SW 1271 (cell line): ENCODE measurements around the gene NME5.
A peak's percentile ranks its signal among the peaks of the same experiment; 100 is the strongest.

Experiments used
- DNase-seq, 2 experiments: peaks; one replicate each; lab custom pipeline; 2025; lab: John Stamatoyannopoulos, UW

The NME5 gene

GRCh38 chr5:138132543-138132942 lies 6.7 kb downstream of the NME5 start:
- no peak for DNase-seq

DNA sequence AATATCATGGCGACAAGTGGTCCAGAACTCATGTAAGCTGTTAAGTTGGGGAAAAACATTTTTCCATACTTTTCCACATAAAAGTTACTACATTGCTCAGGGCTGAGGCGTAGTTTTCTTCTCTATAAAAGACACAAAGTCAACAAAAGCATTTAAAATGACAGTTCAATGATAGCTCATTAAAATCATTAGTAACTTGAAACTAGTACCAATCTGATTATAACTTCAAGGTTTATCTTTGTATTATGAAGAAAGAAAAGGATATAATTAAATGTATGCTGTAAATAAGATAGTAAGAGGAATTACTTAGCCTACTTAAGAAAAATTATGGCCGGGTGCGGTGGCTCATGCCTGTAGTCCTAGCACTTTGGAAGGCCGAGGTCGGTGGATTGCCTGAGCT lies 9.9 kb downstream of the NME5 start:
- no peak for DNase-seq

DNA sequence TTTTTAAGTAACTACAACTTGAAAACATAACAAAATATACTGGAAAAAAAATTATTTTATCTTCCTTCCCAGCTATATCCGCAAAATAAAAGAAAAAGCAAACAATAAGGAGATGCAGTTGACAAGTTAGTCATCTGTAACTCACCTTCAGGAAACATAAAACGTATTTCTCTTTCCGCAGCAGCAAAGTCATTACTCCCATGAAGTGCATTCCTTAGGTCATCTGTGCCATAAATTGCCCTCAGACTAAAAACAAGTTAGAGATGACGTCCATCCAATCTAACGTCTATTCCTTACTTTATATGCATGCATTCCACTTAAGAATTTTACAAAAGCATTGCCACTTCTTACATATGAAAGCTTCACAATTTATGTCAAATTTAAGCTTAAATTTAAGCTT lies 10.9 kb downstream of the NME5 start:
- no peak for DNase-seq

GRCh38 chr5:138115254-138115653 lies 24.0 kb downstream of the NME5 start:
- DNase-seq, result no peak

- DNase-seq, result peak in 1 of 2 experiments; percentile 21
Measured at GRCh38 chr5:138111937-138112336, 27.3 kb downstream of the NME5 start.

- no peak for DNase-seq
Measured at GRCh38 chr5:138111181-138111580, 28.0 kb downstream of the NME5 start.

DNA sequence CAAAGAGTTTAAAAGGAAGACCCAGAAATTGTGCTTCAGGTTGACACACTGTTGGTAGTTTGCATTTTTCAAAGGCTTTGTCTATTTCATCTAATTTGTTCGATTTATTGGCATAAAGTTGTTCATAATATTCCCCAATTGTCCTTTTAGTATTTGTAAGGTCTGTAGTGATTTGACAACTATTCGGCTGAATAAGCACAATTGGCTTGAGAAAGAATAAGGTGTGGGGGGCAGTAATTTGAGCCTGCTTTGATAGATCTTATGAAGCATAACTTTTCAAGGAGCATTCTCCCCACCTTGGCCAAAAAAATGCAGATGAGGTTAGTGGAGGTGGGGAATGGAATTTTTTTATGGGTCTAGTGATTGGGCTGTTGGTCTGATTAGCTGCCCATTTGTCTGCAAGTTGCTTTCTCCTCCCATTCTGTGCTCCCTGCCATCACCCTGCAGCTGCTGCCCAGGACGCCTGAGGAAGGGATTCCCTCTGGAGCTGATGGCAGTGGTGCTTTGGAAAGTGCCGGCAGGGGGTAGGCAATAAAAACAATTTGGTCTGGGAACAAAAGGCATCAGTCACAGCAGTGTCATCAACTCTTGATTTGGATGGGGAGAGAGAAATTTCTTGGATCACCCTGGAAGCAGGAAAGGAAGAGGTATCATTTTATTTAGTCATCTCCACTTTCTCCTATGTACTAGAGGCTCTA lies 28.8 kb downstream of the NME5 start:
- no peak for DNase-seq

GRCh38 chr5:138109463-138110265 lies 29.6 kb downstream of the NME5 start:
- no peak for DNase-seq

DNA sequence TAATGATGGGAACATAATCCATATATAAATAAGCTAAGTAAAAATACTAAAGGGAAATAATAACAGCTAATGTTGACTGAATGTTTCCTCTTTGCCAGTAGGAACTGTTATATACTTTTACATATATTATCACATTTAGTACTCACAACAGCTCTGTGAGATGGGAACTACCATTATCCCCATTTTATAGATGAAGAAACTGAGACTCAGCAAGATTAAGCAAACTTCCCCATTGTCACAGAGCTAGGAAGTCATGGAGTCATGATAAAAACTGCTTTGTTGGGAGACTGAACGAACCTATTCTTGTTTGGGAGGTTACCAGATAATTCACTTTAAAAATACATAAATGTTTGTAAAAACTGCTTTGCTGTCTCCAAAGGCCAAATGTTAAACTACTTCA lies 32.0 kb downstream of the NME5 start:
- DNase-seq, result no peak

DNA sequence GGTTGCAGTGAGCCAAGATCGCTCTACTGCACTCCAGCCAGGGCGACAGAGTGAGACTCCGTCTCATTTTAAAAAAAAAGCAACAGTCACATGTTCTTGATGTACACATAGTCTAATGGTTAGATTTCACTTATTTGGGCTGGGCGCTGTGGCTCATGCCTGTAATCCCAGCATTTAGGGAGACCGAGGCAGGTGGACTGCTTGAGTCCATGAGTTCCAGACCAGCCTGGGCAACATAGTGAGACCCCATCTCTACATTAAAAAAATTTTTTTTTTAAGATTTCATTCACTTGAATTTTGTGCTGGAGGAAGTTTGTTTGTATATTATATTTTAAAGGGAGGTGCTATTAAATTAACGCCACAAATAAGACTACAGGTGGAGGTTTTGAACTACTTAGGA lies 33.5 kb downstream of the NME5 start:
- DNase-seq, result no peak

DNA sequence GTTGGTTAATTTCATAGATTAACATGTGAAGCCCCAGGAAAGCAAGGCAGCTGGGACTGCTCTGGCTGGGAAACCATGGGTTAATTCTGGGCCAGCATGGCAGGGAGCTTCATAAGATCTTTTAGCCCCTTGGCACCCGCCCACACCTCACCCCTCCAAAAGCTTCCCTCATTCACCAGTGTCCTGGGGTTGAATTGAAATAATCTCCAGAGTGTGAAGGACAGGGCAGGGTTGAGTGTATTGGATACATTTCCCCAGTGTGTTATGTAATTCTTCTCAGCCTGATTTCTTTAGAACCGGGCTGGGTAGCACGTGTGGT lies 36.0 kb downstream of the NME5 start:
- DNase-seq, result no peak

DNA sequence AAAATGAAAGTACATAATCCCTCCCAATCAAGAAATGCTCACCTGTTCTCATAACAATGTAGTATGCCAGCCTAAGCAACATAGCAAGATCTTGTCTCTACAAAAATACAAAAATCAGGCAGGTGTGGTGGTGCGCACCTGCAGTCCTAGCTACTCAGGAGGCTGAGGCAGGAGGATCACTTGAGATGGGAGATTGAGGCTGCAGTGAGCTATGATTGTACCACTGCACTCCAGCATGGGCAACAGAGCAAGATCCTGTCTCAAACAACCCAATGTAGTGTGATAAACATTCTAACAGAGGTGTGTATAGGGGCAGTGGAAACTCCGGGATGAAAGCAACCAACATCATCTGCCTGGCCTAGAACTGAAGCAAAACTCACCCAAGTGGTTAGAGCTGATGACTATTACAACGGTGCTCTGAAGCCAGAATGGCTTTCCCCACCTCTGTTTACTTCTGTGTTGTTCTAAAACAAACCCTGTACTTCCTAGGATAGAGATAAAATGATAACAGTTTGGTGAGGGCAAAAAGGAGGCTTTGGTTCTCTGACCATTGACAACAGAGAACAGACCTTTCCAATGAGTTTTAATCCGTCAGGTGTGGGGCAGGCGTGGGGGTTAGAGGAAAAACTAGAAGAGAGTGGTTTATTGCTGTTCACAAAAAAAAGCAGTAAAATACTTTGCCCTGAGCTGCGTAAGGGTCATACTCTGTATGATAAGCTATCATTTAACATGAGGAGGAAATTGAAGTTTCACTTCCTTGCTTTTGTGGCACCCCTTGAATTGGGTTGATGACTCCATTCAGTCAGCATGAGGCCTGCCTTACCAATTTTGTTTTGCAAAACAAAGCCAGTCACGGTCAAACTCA lies 36.5 kb downstream of the NME5 start:
- DNase-seq, result no peak

GRCh38 chr5:138096997-138097828 lies 42.0 kb downstream of the NME5 start:
- DNase-seq, result no peak

GRCh38 chr5:138096363-138096762 lies 42.9 kb downstream of the NME5 start:
- no peak for DNase-seq

DNA sequence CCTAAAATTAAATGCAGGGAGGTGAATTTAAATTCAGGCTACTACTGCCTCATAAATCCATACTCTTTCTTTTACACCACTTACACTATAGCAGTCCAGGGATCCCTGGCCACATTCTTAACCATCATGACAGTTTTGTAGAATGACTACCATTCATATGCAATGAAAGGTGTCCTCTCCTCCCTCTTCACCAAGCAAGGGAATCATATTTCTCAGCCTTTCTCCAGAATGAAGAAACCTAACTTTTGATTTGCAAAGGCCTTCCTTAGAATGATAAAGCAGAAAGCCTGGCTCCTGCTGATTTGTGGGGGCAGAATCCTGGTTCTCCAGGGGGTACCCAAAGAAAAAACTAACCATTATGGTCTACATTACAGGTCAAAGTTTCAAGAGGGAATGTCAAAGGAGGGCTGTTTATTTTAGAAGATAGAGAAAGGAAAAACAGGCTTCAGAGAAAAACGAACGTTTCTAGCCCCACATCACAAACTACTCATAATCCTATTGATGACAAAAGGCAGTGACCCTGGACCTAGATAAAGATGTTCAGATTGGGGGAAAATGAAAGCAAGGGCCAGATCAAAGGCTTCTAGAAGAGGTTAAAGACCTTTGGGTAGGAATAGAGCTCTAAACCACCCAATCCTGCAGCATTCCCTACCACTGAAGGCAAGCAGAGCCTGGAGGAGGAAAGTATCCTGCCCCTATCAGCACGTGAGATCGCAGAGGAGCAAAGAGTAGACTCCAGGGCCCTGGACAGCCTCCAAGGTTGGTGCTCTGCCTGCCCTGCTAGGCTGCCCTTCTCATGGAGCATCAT lies 43.9 kb downstream of the NME5 start:
- no peak for DNase-seq

DNA sequence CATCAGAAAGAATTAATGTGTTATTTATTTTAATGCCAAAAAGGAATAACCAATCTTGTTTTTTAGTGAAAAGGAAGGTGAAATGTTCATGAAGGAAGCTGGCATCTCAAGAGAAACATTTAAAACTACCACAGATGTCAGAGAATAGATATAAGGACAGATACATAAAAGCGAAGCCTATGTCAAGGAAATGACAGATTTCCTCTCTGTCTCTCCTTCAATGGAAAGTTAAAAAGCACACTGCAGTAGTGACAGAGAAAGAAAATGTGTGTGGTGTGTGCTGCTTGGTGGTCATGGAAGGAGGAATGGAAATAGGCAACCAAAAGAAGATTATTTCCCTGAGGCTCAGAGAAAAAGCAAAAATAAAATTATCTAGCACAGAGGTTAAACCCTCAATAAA lies 46.2 kb downstream of the NME5 start:
- no peak for DNase-seq

- DNase-seq, result no peak
Measured at GRCh38 chr5:138092301-138092700, 46.9 kb downstream of the NME5 start.

GRCh38 chr5:138091685-138092084 lies 47.5 kb downstream of the NME5 start:
- DNase-seq, result no peak

GRCh38 chr5:138083702-138084101 lies 55.5 kb downstream of the NME5 start, which contains the start of gene WNT8A:
WNT8A (plus strand) TSS chr5:138084033; CDS start chr5:138084128, 95 bp downstream.
- DNase-seq, result no peak

DNA sequence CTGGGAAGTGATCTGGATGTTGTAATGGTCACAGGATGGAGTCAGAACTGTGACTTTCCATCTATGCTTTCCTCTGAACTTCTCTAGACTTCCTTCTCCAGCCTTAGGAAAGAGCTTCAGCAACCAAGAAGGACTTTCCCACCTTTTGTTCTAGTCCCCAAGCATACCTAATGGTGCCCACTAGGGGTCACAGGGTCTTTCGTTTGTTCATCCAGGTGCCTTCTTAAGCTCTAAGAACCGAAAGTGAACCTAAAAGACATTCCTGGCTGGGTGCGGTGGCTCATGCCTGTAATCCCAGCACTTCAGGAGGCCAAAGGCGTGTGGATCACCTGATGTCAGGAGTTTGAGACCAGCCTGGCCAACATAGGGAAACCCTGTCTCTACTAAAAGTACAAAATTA lies 57.2 kb downstream of the NME5 start:
- no peak for DNase-seq
